ENCODE results near the gene MTCL1. TPM values are rescaled to one million over a fixed set of nuclear protein-coding genes. Genes with fewer than 3 reads are reported as not detected.
A peak's percentile ranks its signal among the peaks of the same experiment; 100 is the strongest.

The MTCL1 gene
- total and polyA plus RNA-seq, 2 of the 8 experiments (the other 6 are each of a cell fraction or from before 2014, with no cell fraction given), result 16.6 to 60.8 TPM

- Histone ChIP-seq H3K56ac (replicated peaks; ENCODE audit: insufficient read length, low read depth, low read length) (no peak overlapping the region), H2BK15ac (ENCODE audit: low read length) (0 out of 2 replicates have a peak overlapping the region, but pooled peaks have one; percentile 67), H3K4me3 (ENCODE audit: extremely low read depth in 1 of 4, insufficient read depth in 2 of 4, low read depth in 3 of 4, low read length in 4 of 4) (no peak overlapping the region), H3K23me2 (ENCODE audit: low read depth, low read length) (no peaks in the 10 kb centered on the region; the same call in 1 of the 2 replicates), H3K27me3 (replicated peaks in 1 of 4; ENCODE audit: control insufficient read depth in 3 of 4, extremely low read depth in 1 of 4, insufficient read depth in 3 of 4, low read length in 3 of 4) (no peaks in the 10 kb centered on the region), H3K4me2 (ENCODE audit: insufficient read depth in 1 of 2, low read depth in 2 of 2, low read length in 2 of 2) (no peak overlapping the region), H2AFZ (ENCODE audit: low read length) (no peak overlapping the region), H3K18ac (ENCODE audit: extremely low read depth, low read length) (no peak overlapping the region; the same call in 1 of the 2 replicates), H3K79me2 (ENCODE audit: control insufficient read depth in 1 of 2, insufficient read depth in 2 of 2, low read length in 2 of 2) (no peaks in the 10 kb centered on the region), H3K9me3 (ENCODE audit: insufficient read depth in 2 of 2, low read depth in 1 of 2, low read length in 1 of 2) (no peaks in the 10 kb centered on the region), H3K14ac (ENCODE audit: insufficient read length) (no peak overlapping the region), H4K20me1 (replicated peaks in 1 of 2; ENCODE audit: control insufficient read depth in 1 of 2, insufficient read depth in 2 of 2, low read length in 2 of 2) (no peaks in the 10 kb centered on the region), H3K27ac (ENCODE audit: low read depth, low read length) (no peak overlapping the region), H3K36me3 (ENCODE audit: control insufficient read depth in 2 of 4, insufficient read depth in 4 of 4, low read length in 3 of 4) (peaks cover 7 to 29% (median 16%) of the 10 kb centered on the region in 4 experiments; a peak in 5 of 8 replicates), H2BK120ac (replicated peaks; ENCODE audit: low read depth, low read length) (no peak overlapping the region), H3K79me1 (ENCODE audit: low read depth, low read length) (no peaks in the 10 kb centered on the region; the same call in 1 of the 2 replicates), H2BK5ac (ENCODE audit: low read depth, low read length) (no peak overlapping the region), H2BK20ac (ENCODE audit: low read length) (no peak overlapping the region), H2BK12ac (ENCODE audit: low read depth, low read length) (no peak overlapping the region), H3K4me1 (replicated peaks in 1 of 4; ENCODE audit: control insufficient read depth in 3 of 4, insufficient read depth in 4 of 4, low read length in 3 of 4) (peaks cover 0 to 2% (median 0%) of the 10 kb centered on the region in 4 experiments; a peak in 5 of 7 replicates), H3K4ac (replicated peaks; ENCODE audit: insufficient read length, low read depth, low read length) (no peak overlapping the region), H3K23ac (ENCODE audit: insufficient read length) (no peak overlapping the region), H4K91ac (replicated peaks; ENCODE audit: insufficient read length, low read length) (no peak overlapping the region), H3K9ac (replicated peaks in 1 of 4; ENCODE audit: extremely low read depth in 1 of 4, low read depth in 3 of 4, low read length in 3 of 4) (no peak overlapping the region), H2AK5ac (ENCODE audit: low read depth, low read length) (no peak overlapping the region), H4K8ac (ENCODE audit: extremely low read depth, insufficient read depth, low read length) (no peak overlapping the region), H4K5ac (ENCODE audit: insufficient read length, low read depth, low read length) (no peak overlapping the region)
- ChIA-PET CTCF (ENCODE audit: partially characterized antibody) (interaction anchor here (0.7 to 1.4 kb wide), 3 partner anchors 42 to 202 kb away, joined by 3 to 8 read pairs (median 3); no protein-coding TSS in a partner anchor), POLR2A (ENCODE audit: partially characterized antibody) (interaction anchor here (0.8 kb wide), 1 partner anchor 75 kb away, joined by 3 read pairs; no protein-coding TSS in a partner anchor)
- 93% methylated on average over 12 of the region's 12 CpGs; no CpG with 5 or more reads in 1 of the 2 experiments for WGBS, 2 experiments (ENCODE audit: extremely low coverage in 1 of 2, insufficient coverage in 1 of 2, insufficient read length in 1 of 2, insufficient replicate concordance in 2 of 2, low coverage in 1 of 2, low lambda C conversion rate in 2 of 2, missing lambda C conversion rate in 1 of 2)
- FAIRE-seq, result no peak
- no peak for DNase-seq (ENCODE audit: low read depth in 1 of 2, low spot score in 2 of 2)
- TF ChIP-seq KDM5A (IDR thresholded peaks at IDR 0.05; ENCODE audit: low read length), result no peak
- no peak for TF ChIP-seq ATF3 (IDR thresholded peaks at IDR 0.05; ENCODE audit: insufficient read depth, low read depth, low read length)
- TF ChIP-seq ASH2L (IDR thresholded peaks at IDR 0.05; ENCODE audit: low read length), result no peak
- TF ChIP-seq ZNF274 (IDR thresholded peaks at IDR 0.05; ENCODE audit: borderline replicate concordance, extremely low read depth, low read length), result no peak
- no peak for TF ChIP-seq EGR1 (IDR thresholded peaks at IDR 0.05; ENCODE audit: borderline replicate concordance, low read depth, low read length)
- TF ChIP-seq NRF1 (IDR thresholded peaks at IDR 0.05; ENCODE audit: low read depth, low read length), result no peak
- TF ChIP-seq HDAC6 (IDR thresholded peaks at IDR 0.05; ENCODE audit: low read depth, low read length), result no peak
- no peak for TF ChIP-seq CEBPB (IDR thresholded peaks at IDR 0.05; ENCODE audit: low read depth, low read length)
- TF ChIP-seq GABPA (IDR thresholded peaks at IDR 0.05; ENCODE audit: borderline replicate concordance, insufficient read depth, low read length), result no peak
- TF ChIP-seq SUZ12 (IDR thresholded peaks at IDR 0.05; ENCODE audit: low read length), result no peak
- TF ChIP-seq USF2 (IDR thresholded peaks at IDR 0.05; ENCODE audit: low read length), result no peak
- no peak for TF ChIP-seq FOSL1 (IDR thresholded peaks at IDR 0.05; ENCODE audit: insufficient read depth, low read depth, low read length)
- no peak for TF ChIP-seq TCF12 (IDR thresholded peaks at IDR 0.05; ENCODE audit: low read depth, low read length)
Measured at GRCh38 chr18:8781671-8782070, 76.3 kb downstream of the MTCL1 start.
